GM12873 (cell line): ENCODE measurements around the gene TMEM150C.
A peak's percentile ranks its signal among the peaks of the same experiment; 100 is the strongest.

Experiments
- TF ChIP-seq, protein P1 (sequence below): IDR thresholded peaks from 2 replicates; pipeline ENCODE4 v1.5.1; 2012; ENCODE audit warnings: low read depth, mild to moderate bottlenecking, moderate library complexity, low read length, control low read depth; ENCODE audit not compliant: insufficient read depth; ENCODE audit errors: missing control alignments

Gene TMEM150C

DNA sequence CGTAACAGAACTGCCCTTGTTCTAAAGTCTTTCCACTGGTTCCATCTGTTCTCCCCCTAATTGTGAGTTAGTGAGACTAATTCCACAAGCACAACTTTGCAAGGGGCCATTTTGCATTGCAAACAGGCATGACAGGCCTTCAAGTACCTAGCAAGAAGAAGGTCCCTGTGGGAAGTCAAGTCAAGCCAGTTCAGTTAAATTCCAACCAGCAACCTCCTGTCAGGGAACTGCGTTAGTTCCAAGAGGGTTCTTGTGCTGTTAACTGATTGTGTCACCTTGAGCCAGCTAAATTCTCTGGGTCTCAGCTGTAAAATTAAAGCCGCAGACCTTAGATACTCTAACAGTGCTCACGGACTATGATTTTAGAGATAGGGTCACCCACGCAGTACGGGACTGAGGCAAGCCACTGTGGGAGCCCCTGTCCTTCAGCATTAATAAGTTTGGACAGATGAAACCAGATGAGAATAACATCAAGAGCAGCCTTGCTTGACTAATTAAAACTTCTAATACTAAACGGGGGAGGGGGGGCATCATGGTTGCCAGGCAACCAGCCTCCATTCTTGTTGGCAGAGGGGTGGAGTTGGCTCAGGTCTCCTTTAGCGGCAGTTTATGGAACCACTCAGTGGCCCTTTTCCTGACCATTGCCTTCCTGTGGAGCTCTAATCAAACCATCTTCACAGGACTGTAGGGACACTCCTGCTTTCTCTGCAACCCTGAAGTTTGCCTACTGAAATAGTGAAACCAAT is 24.1 kb upstream of the TMEM150C start:
- TF ChIP-seq, protein P1, sequence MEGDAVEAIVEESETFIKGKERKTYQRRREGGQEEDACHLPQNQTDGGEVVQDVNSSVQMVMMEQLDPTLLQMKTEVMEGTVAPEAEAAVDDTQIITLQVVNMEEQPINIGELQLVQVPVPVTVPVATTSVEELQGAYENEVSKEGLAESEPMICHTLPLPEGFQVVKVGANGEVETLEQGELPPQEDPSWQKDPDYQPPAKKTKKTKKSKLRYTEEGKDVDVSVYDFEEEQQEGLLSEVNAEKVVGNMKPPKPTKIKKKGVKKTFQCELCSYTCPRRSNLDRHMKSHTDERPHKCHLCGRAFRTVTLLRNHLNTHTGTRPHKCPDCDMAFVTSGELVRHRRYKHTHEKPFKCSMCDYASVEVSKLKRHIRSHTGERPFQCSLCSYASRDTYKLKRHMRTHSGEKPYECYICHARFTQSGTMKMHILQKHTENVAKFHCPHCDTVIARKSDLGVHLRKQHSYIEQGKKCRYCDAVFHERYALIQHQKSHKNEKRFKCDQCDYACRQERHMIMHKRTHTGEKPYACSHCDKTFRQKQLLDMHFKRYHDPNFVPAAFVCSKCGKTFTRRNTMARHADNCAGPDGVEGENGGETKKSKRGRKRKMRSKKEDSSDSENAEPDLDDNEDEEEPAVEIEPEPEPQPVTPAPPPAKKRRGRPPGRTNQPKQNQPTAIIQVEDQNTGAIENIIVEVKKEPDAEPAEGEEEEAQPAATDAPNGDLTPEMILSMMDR, result no peak

DNA sequence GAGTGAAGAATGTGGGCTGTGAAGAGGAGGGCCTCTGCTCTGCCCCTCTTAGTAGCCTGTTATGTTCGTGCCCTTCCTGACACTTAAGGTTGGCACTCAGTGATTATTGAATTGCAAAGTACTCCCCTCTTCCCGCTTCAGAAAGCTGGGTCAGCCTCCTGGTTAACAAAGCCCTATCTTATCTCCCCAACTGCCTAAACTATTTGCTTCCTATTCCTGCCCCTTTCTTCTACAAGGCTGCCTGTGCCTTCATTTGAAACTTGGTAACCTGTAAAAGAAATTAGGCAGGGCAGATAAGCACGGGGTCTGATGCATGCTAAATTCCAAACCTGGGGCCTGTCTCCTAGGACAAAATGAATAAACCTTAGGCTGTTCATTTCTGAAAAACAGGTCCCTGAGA is 23.1 kb upstream of the TMEM150C start:
- TF ChIP-seq, protein P1, result no peak

DNA sequence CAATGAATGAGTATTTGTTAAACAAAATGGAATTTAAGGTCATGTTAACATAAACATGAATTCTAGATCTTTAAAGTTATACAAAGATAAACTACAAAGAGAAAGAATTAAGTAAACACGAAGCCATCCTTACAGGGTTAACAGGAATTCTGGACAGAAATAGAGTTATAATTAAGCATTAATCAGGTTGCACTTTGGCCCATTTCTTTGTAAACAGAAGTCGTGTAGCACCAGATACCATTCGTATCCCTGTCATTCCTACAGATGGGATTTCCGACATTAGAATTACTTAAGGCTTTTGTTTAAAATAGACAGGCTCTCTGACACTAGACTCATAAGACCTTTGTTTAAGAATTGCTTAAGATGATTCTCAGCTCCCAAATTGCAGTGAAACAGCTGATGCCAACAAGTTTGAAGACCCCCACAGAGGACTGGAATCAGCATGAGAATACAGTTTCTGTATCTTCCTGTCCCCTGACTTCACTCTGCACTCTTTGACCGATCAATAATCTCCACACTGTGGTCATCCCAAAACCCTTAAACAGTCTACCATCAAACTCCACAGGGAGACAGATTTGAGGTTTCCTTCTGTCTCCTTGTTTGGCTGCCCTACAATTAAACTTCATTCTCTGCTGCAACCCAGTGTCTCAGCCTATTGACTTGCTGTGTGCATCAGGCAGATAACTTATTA is 22.3 kb upstream of the TMEM150C start:
- TF ChIP-seq, protein P1, result no peak

DNA sequence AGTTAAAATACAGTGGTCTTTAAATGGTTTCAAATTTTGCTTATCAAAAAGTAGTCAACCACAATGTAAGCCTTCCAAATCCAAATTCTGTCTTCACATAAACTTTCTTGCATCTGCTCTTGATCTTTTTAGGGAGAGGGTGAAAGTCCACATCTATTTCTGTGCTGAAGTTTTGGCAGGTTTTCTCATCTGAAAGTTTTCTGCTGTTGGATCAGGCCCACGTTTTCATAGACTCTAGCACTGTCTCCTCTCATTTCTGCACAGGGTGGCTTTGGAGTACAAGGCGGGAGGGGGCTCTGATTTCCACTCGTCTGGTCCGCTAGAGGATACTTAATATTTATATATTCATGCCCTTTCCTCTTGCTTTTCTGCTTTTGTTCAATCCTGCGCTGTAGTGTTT is 18.1 kb upstream of the TMEM150C start:
- TF ChIP-seq, protein P1, result no peak

DNA sequence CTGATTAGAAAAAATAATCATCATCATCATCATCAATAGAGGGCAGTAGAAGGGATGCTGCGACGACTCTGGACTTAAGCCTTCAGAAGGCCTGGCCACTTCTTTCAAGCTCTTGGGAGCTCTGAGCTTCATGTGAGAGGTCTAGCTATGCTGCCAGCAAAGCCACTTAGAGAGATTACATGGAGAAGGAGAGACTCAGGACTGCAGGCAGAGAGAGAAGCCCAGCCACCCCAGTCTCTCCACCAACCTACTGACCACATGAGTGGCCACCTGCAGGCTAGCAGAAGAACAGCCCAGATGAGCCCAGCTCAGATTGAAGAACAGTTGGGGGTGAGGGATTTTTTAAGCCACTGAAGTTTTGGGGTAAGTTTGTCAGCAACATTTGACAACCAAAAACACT is 17.1 kb upstream of the TMEM150C start:
- TF ChIP-seq, protein P1, result peak; percentile 14

DNA sequence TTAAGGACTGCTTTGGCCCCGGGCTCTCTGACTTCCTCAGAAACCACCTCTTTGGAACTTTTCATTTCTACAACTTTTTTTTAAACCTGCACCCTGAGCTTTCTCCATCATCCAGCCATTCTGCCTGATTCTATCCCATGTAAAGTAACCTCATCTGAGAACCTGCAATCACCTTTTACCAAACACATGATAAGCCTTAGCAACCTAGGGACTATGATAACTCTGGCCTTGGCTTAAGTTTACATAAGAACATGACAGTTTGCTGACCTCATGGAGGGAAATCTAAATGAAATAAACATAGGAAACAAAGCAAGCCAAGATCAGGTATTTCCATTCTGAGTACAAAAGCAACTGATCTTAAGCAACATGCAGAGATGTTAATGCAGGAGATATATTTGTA is 15.7 kb upstream of the TMEM150C start:
- TF ChIP-seq, protein P1, result no peak

DNA sequence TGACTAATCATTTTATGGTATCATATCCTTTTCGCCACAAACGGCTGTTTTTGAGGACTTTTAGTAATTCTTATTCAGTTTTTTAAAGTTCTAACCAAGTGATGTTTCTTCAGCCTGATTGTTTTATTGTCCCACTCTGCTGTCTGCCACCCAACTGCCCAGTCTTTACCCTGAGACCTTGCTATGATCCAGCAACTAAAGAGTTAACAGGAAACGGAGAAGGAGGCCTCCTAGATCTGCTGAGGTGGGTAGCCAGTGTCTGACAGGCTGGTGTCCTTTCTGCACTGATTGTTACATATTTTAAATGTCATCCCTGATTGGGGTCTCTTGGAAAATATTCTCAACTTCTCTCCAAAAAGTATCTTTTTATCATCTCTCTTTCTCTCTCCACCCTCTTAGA is 7.9 kb upstream of the TMEM150C start:
- TF ChIP-seq, protein P1, result no peak
